ENCODE results near the gene OTOGL. TPM values are rescaled to one million over a fixed set of nuclear protein-coding genes. Genes with fewer than 3 reads are reported as not detected.
"Not testable (repeated sequence)": the region's sequence is repeated elsewhere in the genome, so short reads cannot be mapped to it uniquely, and the experiment has no call there.

The OTOGL gene, protein sequence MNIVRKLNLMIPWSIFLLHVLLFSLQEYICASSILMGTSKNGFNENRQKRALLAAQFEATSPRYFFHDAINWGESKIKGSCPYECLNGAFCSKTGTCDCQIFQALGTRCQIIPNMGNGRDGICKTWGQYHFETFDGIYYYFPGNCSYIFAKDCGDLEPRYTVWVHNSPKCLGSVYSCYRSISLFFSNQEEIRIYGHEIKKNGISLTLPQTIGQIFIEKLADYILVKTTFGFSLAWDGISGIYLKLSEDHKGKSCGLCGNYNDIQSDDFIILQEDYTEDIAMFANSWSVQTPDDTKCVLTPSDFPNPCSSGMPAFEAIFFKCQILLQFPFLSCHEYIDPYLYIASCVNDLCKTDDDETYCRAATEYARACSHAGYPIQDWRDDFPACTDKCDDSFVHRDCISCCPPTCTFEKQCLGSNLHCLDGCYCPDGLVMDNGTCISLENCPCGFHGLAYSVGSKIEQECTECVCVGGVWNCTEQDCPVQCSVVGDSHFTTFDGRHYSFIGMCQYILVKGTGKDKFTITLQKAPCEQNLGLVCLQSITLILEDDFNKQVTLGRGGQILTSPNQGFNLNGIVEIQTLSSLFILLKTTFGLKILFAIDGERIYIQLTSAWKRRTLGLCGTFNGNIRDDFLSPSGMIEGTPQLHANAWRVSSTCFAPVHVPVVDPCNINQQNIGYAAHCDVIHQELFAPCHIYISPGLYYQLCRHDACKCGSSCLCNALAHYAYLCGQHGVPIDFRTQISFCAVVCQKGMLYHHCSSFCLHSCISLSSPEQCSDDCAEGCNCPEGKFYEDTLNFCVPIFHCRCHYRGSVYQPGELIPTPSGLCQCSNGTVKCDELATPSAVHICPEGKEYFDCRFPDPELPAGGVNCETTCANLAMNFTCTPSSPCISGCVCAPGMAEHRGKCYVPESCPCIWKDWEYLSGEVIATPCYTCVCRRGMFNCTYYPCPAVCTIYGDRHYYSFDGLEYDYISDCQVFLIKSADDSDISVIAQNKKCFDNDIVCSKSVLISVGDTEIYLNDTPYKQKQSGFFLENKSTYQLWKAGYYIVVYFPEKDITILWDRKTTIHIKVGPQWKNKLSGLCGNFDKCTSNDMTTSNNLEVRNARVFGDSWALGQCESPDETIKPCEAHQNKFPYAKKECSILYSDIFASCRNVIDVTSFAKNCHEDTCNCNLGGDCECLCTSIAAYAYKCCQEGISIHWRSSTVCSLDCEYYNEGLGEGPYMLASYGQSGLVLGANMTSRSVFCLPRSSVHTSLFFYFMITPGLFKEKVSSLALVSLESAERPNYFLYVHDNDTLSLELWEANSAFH (N-terminal part only)
- polyA plus RNA-seq (ENCODE audit: insufficient read length) = 0.38 TPM

- DNase-seq (ENCODE audit: low read depth) = no peak
These were observed at the start of gene OTOGL for GRCh38 chr12:80099259-80099658. TSS of gene OTOGL (plus strand) at chr12:80099537. CDS start at chr12:80209432, 109,895 bp downstream.

- no peak for DNase-seq (ENCODE audit: low read depth)
These were observed 49.1 kb upstream of the OTOGL start for GRCh38 chr12:80050236-80050635.

- DNase-seq (ENCODE audit: low read depth) = no peak
These were observed 46.1 kb upstream of the OTOGL start for GRCh38 chr12:80053051-80053790.

DNA sequence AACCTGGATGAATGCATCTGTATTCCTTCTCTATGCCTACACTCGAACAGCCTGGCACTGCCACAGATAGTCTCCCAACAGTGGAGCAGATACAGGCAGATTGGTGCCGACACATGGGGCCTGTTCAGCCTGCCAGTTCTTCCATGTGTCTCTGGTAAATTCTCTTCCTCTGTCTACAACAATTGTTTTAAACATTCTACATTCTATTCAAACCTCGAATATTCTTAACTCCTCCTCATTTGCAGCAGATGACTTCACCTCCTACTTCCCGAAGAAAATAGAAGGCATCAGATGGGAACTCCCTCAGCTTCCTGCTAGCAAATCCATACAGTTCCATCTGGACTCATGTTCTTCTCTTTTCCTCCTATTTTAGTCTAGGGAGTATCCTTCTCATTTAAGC, 43.1 kb upstream of the OTOGL start:
- DNase-seq (ENCODE audit: low read depth) = no peak

- no peak for DNase-seq (ENCODE audit: low read depth)
These were observed 42.5 kb upstream of the OTOGL start for GRCh38 chr12:80056845-80057244.

- DNase-seq (ENCODE audit: low read depth) = no peak
These were observed 40.8 kb upstream of the OTOGL start for GRCh38 chr12:80058586-80058985.

GRCh38 chr12:80059102-80059501, 40.2 kb upstream of the OTOGL start:
- DNase-seq (ENCODE audit: low read depth) = no peak

DNA sequence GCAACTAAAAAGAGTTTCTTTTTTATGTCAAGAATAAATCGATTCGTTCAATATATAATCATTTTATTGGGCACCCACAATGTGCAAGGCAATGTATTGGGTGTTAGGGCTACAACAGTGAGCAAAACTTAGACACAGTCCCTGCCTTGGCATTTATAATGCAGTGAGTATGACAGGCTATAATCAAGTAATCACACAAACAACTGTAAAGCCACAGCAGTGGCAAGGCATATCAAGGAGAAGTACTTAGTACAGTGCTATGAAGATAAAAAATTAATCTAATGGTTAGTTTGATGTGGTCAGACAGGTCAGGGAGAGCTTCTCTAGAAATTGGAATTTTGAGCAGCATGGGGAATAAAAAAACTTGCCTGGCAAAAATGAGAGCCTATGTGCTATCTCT, 39.5 kb upstream of the OTOGL start:
- DNase-seq (ENCODE audit: low read depth) = no peak

- no peak for DNase-seq (ENCODE audit: low read depth)
These were observed 35.1 kb upstream of the OTOGL start for GRCh38 chr12:80064269-80064668.

- DNase-seq (ENCODE audit: low read depth) = no peak
These were observed 34.4 kb upstream of the OTOGL start for GRCh38 chr12:80064951-80065350.

DNA sequence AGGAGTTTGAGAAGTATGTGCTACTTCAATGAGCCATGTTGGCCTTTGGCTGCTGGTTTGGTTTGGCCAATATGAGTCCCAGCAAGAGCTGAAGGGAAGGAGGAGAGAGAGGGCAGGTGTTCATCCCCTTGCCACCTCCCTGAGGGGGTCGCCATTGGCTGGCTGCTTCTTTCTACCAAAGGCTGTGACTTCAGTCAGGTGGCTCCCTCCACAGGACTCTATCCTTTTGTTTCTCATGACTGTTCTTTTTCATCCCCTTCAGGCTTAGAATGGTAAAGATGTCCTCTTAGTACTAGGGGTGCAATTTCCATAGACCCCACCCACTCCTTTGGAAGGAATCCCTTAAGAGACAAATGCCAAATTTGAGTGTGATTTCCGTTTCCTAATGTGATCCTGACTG, 31.2 kb upstream of the OTOGL start:
- DNase-seq (ENCODE audit: low read depth) = no peak

GRCh38 chr12:80083892-80084614, 15.3 kb upstream of the OTOGL start:
- DNase-seq (ENCODE audit: low read depth) = not testable (repeated sequence)

DNA sequence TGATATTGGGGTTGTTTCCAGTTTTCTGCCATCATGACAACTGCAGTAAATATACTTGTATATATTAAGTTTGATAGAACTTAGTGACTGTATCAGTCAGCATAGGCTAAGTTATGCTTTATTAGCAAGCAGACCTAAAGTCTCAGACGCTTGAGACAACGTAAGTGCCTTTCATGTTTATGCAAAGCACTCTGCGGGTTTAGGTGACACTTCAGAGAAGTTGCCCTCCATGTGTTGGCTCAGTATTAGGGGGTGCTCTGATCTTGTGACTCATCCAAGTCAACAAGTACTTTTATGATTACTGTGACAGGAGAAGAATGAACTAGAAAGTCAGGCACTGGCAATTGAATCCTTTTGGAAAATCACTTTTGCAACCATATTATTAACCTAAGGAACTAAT, 13.3 kb upstream of the OTOGL start:
- no peak for DNase-seq (ENCODE audit: low read depth)

DNA sequence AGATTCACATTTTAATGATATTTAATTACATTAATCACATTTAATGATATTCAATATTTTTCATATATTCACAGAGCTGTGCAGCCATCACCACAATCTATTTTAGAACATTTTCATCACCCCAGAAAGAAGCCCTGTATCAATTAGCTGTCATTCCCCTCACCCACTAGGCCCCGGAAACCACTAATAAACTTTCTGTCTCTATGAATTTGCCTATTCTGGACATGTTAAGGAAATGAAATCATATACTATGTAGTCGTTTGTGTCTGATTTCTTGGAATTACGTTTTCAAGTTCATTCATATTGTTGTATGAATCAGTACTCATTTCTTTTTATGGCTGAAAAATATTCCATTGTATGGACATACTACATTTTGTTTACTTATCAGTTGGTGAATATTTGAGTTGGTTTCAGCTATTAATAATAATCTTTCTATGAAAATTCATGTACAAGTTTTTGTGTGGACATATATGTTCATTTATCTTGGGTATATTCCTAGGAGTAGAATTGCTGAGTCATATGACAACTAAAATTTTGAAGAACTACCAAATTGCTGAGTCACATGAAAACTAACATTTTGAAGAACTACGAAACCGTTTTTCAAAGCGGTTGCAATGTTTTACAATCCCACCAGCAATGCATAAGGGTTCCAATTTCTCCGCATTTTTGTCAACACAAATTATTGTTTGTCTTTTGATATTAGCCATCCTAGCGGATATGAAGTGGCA, 11.7 kb upstream of the OTOGL start:
- no peak for DNase-seq (ENCODE audit: low read depth)

- DNase-seq (ENCODE audit: low read depth) = no peak
These were observed 1.3 kb downstream of the OTOGL start for GRCh38 chr12:80100591-80100990.

GRCh38 chr12:80101126-80101525, 1.8 kb downstream of the OTOGL start:
- DNase-seq (ENCODE audit: low read depth) = no peak

GRCh38 chr12:80107221-80107620, 7.9 kb downstream of the OTOGL start:
- DNase-seq (ENCODE audit: low read depth) = no peak

GRCh38 chr12:80116735-80117134, 17.4 kb downstream of the OTOGL start:
- no peak for DNase-seq (ENCODE audit: low read depth)

DNA sequence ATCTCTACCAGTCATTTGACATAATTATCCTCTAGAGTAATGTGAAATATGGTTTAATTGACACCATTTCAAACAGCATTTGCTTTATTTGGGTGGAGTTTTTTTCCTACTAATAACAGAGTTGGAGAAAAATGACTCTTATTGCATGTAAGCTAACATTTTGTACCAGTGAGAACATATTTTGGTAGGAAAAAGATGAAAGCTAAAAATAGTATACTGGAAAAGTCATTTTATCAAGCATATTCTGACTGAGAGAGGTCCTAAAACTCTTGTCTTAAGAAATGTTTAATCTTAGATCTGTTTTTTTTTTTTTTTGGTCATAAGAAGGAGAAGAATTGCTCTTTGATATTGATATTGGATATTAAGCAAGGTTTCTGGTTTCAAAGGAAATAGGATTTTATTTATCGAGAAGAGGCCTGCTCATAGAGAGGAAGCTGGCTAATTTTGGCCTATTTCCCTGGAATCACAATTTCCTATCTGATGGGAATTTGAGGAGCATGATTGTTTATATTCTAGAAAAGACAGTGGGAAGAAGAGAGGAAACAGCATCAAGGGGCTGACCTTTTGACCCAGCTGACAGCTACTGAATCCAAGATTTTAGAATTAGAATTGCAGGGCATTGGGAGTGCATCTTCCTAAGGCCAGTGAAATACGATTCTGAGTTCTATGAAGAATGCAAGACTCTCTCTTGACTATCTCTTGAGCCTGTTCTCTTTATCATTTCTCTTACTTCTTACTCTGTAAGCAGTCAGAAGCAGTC, 19.4 kb downstream of the OTOGL start:
- DNase-seq (ENCODE audit: low read depth) = no peak
